Tibial nerve (tissue), 4 donors: ENCODE measurements around the gene MARCHF2.

Experiments
- EP300 ChIP-seq, 2 donors: sonication (generic); formaldehyde crosslinking; IDR thresholded peaks; one replicate each; pipeline ENCODE4 v1.6.1; 2017; ENCODE audit warnings: antibody characterized with exemption in 2 of 2, mild to moderate bottlenecking in 1 of 2
- TF ChIP-seq, protein P1 (sequence below), 5 experiments: fragments of 200-600 bp in 3 of 5; fragments of 450-650 bp in 2 of 5; sonication (generic) in 3 of 5; IDR thresholded peaks; one replicate each; pipeline ENCODE4 v1.5.1; 2016 to 2019; ENCODE audit warnings: antibody characterized with exemption in 5 of 5, mild to moderate bottlenecking in 3 of 5, moderate library complexity in 2 of 5

DNA sequence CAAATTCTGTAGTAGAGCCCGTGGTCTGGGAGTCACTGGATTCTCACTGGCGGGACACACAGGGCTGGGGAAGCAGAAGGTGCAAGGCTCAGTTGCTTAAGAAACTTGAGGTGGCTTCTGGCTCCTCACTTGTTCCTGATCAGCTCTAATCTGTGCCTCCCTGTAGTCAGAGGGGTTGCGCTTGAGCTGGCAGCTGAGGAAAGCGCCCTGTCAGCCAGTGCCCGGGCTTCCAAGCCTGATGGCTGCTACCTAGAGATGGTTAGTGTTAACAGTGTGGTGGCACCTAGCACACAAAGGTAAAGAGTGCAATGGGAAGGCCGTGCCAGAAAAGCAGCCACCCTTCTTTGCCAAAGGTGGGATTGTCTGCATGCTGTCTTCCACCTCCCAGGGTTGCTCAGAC is 40.5 kb downstream of the MARCHF2 start:
- TF ChIP-seq, protein P1, sequence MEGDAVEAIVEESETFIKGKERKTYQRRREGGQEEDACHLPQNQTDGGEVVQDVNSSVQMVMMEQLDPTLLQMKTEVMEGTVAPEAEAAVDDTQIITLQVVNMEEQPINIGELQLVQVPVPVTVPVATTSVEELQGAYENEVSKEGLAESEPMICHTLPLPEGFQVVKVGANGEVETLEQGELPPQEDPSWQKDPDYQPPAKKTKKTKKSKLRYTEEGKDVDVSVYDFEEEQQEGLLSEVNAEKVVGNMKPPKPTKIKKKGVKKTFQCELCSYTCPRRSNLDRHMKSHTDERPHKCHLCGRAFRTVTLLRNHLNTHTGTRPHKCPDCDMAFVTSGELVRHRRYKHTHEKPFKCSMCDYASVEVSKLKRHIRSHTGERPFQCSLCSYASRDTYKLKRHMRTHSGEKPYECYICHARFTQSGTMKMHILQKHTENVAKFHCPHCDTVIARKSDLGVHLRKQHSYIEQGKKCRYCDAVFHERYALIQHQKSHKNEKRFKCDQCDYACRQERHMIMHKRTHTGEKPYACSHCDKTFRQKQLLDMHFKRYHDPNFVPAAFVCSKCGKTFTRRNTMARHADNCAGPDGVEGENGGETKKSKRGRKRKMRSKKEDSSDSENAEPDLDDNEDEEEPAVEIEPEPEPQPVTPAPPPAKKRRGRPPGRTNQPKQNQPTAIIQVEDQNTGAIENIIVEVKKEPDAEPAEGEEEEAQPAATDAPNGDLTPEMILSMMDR (IDR thresholded peaks at IDR 0.05): no peak
- no peak for TF ChIP-seq EP300 (IDR thresholded peaks at IDR 0.05)
